Endothelial cell of umbilical vein (primary cell): ENCODE data around the gene TCAP. TPM values are rescaled to one million over a fixed set of nuclear protein-coding genes. Genes with fewer than 3 reads are reported as not detected.

Experiments used
- BruUV-seq: library from RNA; stranded (reverse); fragments of 400-500 nt; replicated peaks from 2 replicates; lab custom pipeline; 2021; lab: Mats Ljungman, UMichigan
- CTCF ChIA-PET: fragments of 300-600, 350-600 bp; sonication (Branson Sonifier 250); formaldehyde crosslinking; loops from one replicate; lab custom pipeline; 2021; ENCODE audit warnings: antibody characterized with exemption, inconsistent platforms; lab: Charles Lee
- POLR2A ChIA-PET: fragments of 300-600, 350-600 bp; sonication (Branson Sonifier 250); formaldehyde crosslinking; loops from one replicate; lab custom pipeline; 2021; ENCODE audit warnings: antibody characterized with exemption, inconsistent platforms; lab: Charles Lee
- DNase-seq: peaks from one replicate; pipeline ENCODE4 v3.0.0-alpha.2; 2011; ENCODE audit warnings: low read depth, low spot score
- FAIRE-seq: peaks from 2 replicates; lab custom pipeline; 2011; peaks lifted over from hg19 to GRCh38; lab: Jason Lieb, UNC
- H2AFZ ChIP-seq: 2 replicates; pipeline ENCODE4 v1.6.0; 2012; ENCODE audit warnings: low read depth, low read length, control low read depth, inconsistent platforms
- H3K27ac ChIP-seq: 2 replicates; pipeline ENCODE4 v1.5.1; 2011; ENCODE audit warnings: low read depth, mild to moderate bottlenecking, control low read depth, low read length, moderate library complexity; ENCODE audit not compliant: insufficient read depth
- H3K27me3 ChIP-seq, 2 experiments: 2 replicates each; pipeline versions ENCODE4 v1.6.0 to v1.6.1; 2011; ENCODE audit warnings: low read length in 2 of 2, mixed read lengths in 1 of 2; ENCODE audit not compliant: control insufficient read depth in 2 of 2, insufficient read depth in 2 of 2
- H3K36me3 ChIP-seq, 2 experiments: 2 replicates in 1 of 2; 3 replicates in 1 of 2; pipeline ENCODE4 v1.5.1; 2011; ENCODE audit warnings: low read length in 2 of 2, mild to moderate bottlenecking in 1 of 2, moderate library complexity in 1 of 2; ENCODE audit not compliant: control insufficient read depth in 2 of 2, insufficient read depth in 2 of 2; ENCODE audit errors: extremely low read depth in 1 of 2
- H3K4me1 ChIP-seq: 3 replicates; pipeline ENCODE4 v1.5.1; 2011; ENCODE audit warnings: mild to moderate bottlenecking, low read length; ENCODE audit not compliant: control insufficient read depth, insufficient read depth; ENCODE audit errors: extremely low read depth
- H3K4me2 ChIP-seq: 2 replicates; pipeline ENCODE4 v1.6.1; 2011; ENCODE audit warnings: low read length, control low read depth, mixed read lengths; ENCODE audit not compliant: insufficient read depth
- H3K4me3 ChIP-seq, 3 experiments: fragments of 200-600 bp in 1 of 3; sonication (generic), shearing (Covaris generic) in 1 of 3; replicated peaks in 1 of 3; 2 replicates each; pipeline ENCODE4 v1.5.1; 2011 to 2016; ENCODE audit warnings: control low read depth in 3 of 3, low read length in 3 of 3, mild to moderate bottlenecking in 2 of 3, inconsistent platforms in 1 of 3, low read depth in 1 of 3, moderate library complexity in 1 of 3; ENCODE audit not compliant: insufficient read depth in 1 of 3
- H3K79me2 ChIP-seq: 2 replicates; pipeline ENCODE4 v1.6.0; 2012; ENCODE audit warnings: low read length, inconsistent platforms; ENCODE audit not compliant: control insufficient read depth, insufficient read depth
- H3K9ac ChIP-seq: replicated peaks from 2 replicates; pipeline ENCODE3; 2011; ENCODE audit warnings: low read length, control low read depth; ENCODE audit not compliant: insufficient read depth; ENCODE audit errors: extremely low read depth
- H3K9me1 ChIP-seq: replicated peaks from 3 replicates; pipeline ENCODE4 v1.6.0; 2011; ENCODE audit warnings: mild to moderate bottlenecking, low read length; ENCODE audit not compliant: control insufficient read depth, insufficient read depth; ENCODE audit errors: extremely low read depth
- H3K9me3 ChIP-seq: replicated peaks from 2 replicates; pipeline ENCODE4 v1.5.1; 2012; ENCODE audit warnings: low read length, inconsistent platforms; ENCODE audit not compliant: control insufficient read depth, insufficient read depth
- H4K20me1 ChIP-seq: replicated peaks from 2 replicates; pipeline ENCODE3; 2011; ENCODE audit warnings: mild to moderate bottlenecking, low read length; ENCODE audit not compliant: control insufficient read depth, insufficient read depth; ENCODE audit errors: extremely low read depth
- GATA2 ChIP-seq: IDR thresholded peaks from 2 replicates; pipeline ENCODE4 v1.7.0; 2011; ENCODE audit warnings: low read depth, mild to moderate bottlenecking, moderate library complexity, mixed read lengths, low read length; ENCODE audit not compliant: insufficient read length, insufficient read depth
- MYC ChIP-seq: IDR thresholded peaks from one replicate; pipeline ENCODE4 v1.6.1; 2011; ENCODE audit warnings: mild to moderate bottlenecking, low read depth, low read length
- dilution Hi-C: fragments of 300-500 bp; cut with MboI; formaldehyde crosslinking; loops from one replicate; pipeline ENCODE4 v1.15.0; 2019; ENCODE audit warnings: low sequenced_read_pairs; ENCODE audit not compliant: extremely low pct_ligation_motif_present
- intact Hi-C: fragments of 100-400 bp; cut with micrococcal nuclease; formaldehyde crosslinking; loops from one replicate; pipeline ENCODE4 v1.10.0; 2022
- polyA plus RNA-seq, 4 experiments: library from polyadenylated mRNA; depleted of rRNA in 3 of 4; stranded (reverse) in 3 of 4; unstranded in 1 of 4; fragments of >200 nt; gene quantifications; 2 replicates each; pipeline versions ENCODE4 v1.2.1 to v1.2.3, GENCODE V29; 2011 to 2012; ENCODE audit warnings: missing spikeins in 1 of 4
- total RNA-seq: library from RNA; stranded (reverse); gene quantifications from 2 replicates; pipeline ENCODE4 v1.2.3, GENCODE V29; 2021
- TF ChIP-seq, protein P1 (sequence below), 2 donors: IDR thresholded peaks; 1 replicate in 1 of 2; 2 replicates in 1 of 2; pipeline ENCODE4 v1.5.1; 2011; ENCODE audit warnings: low read length in 2 of 2, mild to moderate bottlenecking in 2 of 2, moderate library complexity in 2 of 2, control low read depth in 1 of 2, inconsistent platforms in 1 of 2, low read depth in 1 of 2; ENCODE audit not compliant: insufficient read depth in 1 of 2; ENCODE audit errors: extremely low read depth in 1 of 2
- TF ChIP-seq, protein P2 (sequence below): IDR thresholded peaks from 2 replicates; pipeline ENCODE4 v1.6.1; 2011; ENCODE audit not compliant: insufficient read depth, insufficient read length

Gene TCAP
- total and polyA plus RNA-seq, 2 donors (not counting 3 experiments of a cell fraction or from before 2014, with no cell fraction given): 0.51 to 0.93 TPM

DNA sequence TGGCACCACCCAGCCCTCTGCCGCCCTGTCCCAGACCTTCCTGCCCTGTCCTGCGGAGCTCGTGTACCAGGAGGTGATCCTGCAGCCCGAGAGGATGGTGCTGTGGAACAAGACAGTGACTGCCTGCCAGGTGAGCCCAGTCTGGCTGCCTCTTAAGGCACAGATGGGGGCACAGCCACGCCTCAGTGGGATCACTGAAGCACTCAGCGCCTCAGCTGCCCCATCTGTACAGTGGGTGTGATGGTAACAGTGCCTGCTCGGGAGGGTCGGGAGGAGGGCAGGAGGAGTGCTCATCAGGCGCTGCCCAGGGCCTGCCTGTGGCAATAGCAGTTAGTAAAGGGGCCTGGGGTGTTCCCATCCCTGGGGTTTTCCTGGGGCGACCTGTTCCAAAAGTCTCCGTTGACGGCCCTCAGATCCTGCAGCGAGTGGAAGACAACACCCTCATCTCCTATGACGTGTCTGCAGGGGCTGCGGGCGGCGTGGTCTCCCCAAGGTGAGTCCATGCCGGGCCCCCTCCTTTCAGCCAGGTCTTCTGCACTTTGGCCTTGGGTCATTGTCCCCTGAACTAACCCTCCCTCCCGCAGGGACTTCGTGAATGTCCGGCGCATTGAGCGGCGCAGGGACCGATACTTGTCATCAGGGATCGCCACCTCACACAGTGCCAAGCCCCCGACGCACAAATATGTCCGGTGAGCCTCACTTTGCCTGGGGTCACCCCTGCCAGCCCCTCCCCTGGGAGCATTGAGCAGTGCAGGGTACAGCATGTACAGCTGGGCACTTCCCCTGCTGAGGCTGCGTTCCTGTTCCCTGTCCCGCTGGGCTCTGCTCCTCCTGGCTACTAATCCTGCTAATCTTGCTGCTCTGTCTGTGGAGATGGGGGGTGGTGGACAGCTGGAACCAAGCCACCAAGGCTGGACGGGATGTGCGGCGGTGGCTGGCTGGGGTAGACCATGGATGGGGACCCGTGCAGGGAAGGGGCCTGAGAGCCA lies 4.5 kb upstream of the TCAP start:
- H3K4me2 ChIP-seq: no peak overlapping the region
- no peaks in the 10 kb centered on the region for H3K9me3 ChIP-seq
- dilution Hi-C loops: no loop called here
- POLR2A ChIA-PET: interaction anchor here (1.7 kb wide), 1 partner anchor 10 kb away, joined by 3 read pairs; no protein-coding TSS in a partner anchor
- peaks cover 0 to 2% of the 10 kb centered on the region in 2 experiments for H3K36me3 ChIP-seq
- no peak for FAIRE-seq
- TF ChIP-seq GATA2: no peak
- TF ChIP-seq, protein P1, sequence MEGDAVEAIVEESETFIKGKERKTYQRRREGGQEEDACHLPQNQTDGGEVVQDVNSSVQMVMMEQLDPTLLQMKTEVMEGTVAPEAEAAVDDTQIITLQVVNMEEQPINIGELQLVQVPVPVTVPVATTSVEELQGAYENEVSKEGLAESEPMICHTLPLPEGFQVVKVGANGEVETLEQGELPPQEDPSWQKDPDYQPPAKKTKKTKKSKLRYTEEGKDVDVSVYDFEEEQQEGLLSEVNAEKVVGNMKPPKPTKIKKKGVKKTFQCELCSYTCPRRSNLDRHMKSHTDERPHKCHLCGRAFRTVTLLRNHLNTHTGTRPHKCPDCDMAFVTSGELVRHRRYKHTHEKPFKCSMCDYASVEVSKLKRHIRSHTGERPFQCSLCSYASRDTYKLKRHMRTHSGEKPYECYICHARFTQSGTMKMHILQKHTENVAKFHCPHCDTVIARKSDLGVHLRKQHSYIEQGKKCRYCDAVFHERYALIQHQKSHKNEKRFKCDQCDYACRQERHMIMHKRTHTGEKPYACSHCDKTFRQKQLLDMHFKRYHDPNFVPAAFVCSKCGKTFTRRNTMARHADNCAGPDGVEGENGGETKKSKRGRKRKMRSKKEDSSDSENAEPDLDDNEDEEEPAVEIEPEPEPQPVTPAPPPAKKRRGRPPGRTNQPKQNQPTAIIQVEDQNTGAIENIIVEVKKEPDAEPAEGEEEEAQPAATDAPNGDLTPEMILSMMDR (IDR thresholded peaks at IDR 0.05; ENCODE audit: extremely low read depth in 1 of 2, insufficient read depth in 1 of 2, low read depth in 1 of 2, low read length in 2 of 2): no peak
- TF ChIP-seq, protein P2, sequence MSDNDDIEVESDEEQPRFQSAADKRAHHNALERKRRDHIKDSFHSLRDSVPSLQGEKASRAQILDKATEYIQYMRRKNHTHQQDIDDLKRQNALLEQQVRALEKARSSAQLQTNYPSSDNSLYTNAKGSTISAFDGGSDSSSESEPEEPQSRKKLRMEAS: no peak
- no peak for TF ChIP-seq MYC
- no peaks in the 10 kb centered on the region for H3K79me2 ChIP-seq
- DNase-seq: peak; percentile 24
- no peaks in the 10 kb centered on the region for H3K9me1 ChIP-seq
- no peak overlapping the region for H3K27ac ChIP-seq
- H3K9ac ChIP-seq: no peak overlapping the region
- H4K20me1 ChIP-seq: no peaks in the 10 kb centered on the region
- CTCF ChIA-PET: interaction anchor here (1.0 to 1.3 kb wide), 5 partner anchors 9 to 39 kb away, joined by 4 to 9 read pairs (median 5); no protein-coding TSS in a partner anchor
- H3K4me3 ChIP-seq: no peak overlapping the region
- intact Hi-C loops: no loop called here
- no peak overlapping the region for H2AFZ ChIP-seq
- peaks cover 16% of the 10 kb centered on the region for H3K4me1 ChIP-seq
- H3K27me3 ChIP-seq: no peaks in the 10 kb centered on the region
- BruUV-seq: no TSS peak
